Measurements from ENCODE around the gene EVA1A.

DNA sequence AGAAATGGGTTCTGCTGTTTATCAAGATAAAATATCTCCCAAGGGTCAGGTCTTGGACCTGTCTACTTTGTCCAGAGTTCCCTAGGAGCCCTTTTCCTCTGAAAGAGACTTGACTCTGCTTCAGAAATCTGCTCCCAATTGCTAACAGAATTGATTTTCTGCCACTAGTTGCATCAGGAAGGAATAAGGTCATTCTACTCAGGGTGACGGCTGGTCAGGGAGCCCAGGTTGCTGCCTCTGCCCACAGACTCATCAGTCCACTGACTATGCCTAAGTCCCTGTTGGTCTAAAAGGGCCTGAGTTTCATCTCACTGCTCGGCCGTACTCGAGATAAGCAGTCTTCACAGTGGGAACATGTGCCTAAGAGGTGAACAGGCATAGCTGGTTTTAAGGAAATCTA lies 61.2 kb downstream of the EVA1A start:
- TF ChIP-seq ZNF138 (tag by site-specific recombination; IDR thresholded peaks at IDR 0.05; ENCODE audit: borderline replicate concordance): no peak
- TF ChIP-seq, protein P1, sequence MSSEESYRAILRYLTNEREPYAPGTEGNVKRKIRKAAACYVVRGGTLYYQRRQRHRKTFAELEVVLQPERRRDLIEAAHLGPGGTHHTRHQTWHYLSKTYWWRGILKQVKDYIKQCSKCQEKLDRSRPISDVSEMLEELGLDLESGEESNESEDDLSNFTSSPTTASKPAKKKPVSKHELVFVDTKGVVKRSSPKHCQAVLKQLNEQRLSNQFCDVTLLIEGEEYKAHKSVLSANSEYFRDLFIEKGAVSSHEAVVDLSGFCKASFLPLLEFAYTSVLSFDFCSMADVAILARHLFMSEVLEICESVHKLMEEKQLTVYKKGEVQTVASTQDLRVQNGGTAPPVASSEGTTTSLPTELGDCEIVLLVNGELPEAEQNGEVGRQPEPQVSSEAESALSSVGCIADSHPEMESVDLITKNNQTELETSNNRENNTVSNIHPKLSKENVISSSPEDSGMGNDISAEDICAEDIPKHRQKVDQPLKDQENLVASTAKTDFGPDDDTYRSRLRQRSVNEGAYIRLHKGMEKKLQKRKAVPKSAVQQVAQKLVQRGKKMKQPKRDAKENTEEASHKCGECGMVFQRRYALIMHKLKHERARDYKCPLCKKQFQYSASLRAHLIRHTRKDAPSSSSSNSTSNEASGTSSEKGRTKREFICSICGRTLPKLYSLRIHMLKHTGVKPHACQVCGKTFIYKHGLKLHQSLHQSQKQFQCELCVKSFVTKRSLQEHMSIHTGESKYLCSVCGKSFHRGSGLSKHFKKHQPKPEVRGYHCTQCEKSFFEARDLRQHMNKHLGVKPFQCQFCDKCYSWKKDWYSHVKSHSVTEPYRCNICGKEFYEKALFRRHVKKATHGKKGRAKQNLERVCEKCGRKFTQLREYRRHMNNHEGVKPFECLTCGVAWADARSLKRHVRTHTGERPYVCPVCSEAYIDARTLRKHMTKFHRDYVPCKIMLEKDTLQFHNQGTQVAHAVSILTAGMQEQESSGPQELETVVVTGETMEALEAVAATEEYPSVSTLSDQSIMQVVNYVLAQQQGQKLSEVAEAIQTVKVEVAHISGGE (tag by site-specific recombination; conservative IDR thresholded peaks at IDR 0.05; ENCODE audit: low read depth): no peak
- no peak for TF ChIP-seq ZFP3 (tag by site-specific recombination; IDR thresholded peaks at IDR 0.05; ENCODE audit: low read depth)
- TF ChIP-seq, protein P2, sequence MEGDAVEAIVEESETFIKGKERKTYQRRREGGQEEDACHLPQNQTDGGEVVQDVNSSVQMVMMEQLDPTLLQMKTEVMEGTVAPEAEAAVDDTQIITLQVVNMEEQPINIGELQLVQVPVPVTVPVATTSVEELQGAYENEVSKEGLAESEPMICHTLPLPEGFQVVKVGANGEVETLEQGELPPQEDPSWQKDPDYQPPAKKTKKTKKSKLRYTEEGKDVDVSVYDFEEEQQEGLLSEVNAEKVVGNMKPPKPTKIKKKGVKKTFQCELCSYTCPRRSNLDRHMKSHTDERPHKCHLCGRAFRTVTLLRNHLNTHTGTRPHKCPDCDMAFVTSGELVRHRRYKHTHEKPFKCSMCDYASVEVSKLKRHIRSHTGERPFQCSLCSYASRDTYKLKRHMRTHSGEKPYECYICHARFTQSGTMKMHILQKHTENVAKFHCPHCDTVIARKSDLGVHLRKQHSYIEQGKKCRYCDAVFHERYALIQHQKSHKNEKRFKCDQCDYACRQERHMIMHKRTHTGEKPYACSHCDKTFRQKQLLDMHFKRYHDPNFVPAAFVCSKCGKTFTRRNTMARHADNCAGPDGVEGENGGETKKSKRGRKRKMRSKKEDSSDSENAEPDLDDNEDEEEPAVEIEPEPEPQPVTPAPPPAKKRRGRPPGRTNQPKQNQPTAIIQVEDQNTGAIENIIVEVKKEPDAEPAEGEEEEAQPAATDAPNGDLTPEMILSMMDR (tag by site-specific recombination; IDR thresholded peaks at IDR 0.05): no peak
- TF ChIP-seq ZNF121 (tag by site-specific recombination; IDR thresholded peaks at IDR 0.05): no peak
- TF ChIP-seq, protein P3, sequence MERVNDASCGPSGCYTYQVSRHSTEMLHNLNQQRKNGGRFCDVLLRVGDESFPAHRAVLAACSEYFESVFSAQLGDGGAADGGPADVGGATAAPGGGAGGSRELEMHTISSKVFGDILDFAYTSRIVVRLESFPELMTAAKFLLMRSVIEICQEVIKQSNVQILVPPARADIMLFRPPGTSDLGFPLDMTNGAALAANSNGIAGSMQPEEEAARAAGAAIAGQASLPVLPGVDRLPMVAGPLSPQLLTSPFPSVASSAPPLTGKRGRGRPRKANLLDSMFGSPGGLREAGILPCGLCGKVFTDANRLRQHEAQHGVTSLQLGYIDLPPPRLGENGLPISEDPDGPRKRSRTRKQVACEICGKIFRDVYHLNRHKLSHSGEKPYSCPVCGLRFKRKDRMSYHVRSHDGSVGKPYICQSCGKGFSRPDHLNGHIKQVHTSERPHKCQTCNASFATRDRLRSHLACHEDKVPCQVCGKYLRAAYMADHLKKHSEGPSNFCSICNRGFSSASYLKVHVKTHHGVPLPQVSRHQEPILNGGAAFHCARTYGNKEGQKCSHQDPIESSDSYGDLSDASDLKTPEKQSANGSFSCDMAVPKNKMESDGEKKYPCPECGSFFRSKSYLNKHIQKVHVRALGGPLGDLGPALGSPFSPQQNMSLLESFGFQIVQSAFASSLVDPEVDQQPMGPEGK (tag by site-specific recombination; IDR thresholded peaks at IDR 0.05): no peak
- no peak for TF ChIP-seq HOXC10 (CRISPR knock-in tag; IDR thresholded peaks at IDR 0.05)
